ENCODE measurements around the gene MYOZ1.

The MYOZ1 gene

DNA sequence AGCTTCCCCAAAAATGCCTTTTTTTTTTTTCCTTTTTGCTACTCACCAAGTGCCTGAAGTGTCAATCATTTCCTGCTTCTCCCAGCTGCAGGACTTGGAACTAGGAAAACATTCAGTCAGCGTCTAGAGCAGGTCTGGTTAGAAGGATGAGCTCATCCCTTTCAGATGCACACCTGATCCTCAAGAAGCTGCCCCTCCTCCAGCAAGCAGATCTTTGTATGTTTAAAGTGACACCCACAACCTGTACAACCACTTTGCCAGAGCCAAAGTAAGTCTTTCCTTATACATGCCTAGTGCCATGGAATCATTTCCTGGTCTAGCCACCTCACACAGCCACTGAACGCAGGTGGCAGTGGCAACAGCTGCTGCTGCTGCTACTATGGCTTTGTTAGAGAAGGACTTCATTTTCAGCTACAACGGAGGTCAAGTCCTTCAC, 39.8 kb downstream of the MYOZ1 start:
- no peak for DNase-seq (ENCODE audit: low read depth in 2 of 2, low spot score in 1 of 2)

DNA sequence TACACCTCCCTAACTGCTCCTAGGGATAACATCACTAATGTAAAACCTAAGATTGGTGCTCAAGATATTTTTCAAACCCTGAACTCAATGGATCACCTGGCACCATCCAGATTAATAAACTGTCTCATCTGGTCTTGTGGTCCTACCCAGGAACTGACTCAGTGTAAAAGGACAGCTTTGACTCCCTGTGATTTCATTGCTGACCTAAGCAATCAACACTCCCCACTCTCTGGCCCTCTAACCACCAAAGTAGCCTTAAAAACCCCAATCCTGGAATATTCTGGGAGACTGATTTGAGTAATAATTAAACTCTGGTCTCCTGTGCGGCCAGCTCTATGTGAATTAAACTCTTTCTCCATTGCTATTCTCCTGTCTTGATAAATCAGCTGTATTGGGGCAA, 43.9 kb downstream of the MYOZ1 start:
- no peak for DNase-seq (ENCODE audit: low read depth in 2 of 2, low spot score in 1 of 2)

DNA sequence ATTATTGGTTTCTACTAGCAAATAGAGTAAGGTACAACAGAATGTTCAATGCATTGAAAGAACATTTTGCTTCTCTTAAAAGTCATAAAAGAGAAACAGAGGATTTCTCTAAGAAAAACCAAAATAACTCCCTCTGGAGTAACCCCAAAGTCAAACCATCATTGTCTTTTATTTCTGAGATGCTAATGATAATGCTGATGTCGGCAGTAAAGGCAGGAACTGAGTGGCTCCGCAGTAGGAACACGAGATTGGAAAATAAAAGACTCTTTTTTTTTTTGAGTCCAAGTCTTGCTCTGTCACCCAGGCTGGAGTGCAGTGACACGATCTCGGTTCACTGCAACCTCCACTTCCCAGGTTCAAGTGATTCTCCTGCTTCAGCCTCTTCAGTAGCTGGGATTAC, 47.5 kb downstream of the MYOZ1 start:
- DNase-seq (ENCODE audit: low read depth in 2 of 2, low spot score in 1 of 2), result no peak

DNA sequence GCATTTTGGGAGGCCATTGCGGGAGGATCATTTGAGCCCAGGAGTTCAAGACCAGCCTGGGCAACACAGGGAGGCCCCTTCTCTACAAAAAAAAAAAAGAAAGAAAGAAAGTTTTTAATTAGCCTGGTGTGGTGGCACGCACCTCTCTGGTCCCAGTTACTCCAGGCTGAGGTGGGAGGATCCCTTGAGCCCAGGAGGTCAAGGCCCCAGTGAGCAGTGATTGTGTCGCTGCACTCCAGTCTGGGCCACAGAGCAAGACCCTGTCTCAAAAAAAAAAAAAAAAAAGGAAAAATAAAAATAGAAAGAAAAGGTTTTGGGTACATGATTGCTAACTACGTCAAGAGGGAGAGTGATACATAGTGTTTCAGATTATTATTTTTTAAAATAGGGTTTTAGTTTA, 48.2 kb downstream of the MYOZ1 start:
- DNase-seq (ENCODE audit: low read depth in 2 of 2, low spot score in 1 of 2), result no peak

DNA sequence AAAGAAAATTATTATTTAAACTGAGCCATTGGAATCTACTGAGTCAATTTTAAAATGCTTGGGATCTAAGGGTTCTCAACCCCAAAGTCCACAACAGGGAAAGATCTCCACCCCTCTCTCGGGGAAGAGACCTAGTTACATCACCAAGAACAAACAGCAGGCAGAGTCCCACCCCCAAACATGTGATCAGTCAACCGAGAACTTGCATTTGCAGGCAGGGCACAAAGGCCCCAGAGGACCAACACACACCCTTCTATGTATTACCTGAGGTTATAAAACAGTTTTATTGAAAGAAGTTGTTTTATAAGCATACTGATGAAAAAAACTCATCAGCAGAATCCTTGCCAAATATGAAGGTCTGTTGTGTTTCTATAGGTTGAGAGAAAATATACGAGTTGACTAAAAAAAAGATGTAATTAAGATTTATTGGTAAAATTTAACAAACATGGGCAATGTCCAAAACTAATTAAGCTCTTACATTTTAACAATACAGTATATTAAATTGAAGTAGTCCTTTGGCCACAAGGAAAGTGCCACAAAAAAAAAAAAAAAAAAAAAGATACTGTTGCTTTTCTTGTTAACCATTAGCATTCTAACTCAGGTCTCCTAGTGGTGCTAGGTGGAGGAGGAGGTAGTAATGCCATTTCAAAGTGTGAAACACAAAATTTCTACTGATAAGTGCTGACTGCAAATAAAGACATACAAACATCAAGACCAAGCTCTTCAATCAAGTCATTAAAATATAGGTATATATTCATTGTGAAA, 49.2 kb downstream of the MYOZ1 start:
- DNase-seq (ENCODE audit: low read depth in 2 of 2, low spot score in 1 of 2), result no peak

DNA sequence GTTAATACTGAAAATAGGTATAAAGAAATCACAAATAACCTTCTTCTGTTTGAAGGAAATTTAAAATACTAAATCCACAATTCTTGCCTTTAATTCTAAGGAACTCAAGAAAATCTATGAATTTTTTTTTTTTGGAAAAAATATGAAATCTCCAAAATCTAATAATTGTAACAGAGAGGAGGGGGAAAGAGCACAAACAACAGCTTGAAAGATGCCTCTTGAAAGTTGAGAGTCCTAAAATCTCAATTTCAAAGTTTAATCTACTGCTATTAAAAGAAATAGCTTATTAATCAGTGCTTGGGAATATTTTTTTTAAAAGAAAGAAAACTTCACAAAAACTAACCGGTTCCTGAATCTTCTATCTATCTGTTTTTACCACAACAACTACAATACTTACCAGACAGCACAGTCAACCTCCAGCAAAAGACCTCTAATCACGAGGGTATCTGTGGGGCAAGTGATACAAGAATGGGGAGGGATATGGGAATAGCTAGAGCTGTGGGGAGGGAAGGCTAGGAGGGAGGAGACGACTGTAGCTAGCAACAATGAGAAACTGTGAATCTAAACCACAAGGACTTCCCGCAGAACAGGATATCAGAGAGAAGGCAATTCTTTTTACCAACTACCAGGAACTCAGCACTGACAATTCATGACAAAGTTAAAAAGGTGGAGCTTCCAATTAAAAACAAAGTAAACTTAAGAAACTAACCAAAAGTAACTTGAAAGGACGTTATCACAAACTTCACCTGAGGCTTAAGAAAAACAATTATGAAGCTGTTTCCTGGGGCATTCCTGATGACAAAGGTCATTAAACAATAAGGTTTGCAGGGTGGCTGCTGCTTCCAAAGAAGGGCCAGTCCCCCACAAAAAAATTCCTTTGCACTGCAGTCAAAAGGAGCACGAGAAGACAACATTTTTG, 50.1 kb downstream of the MYOZ1 start, which contains the start of gene USP54:
Gene USP54, minus strand, starts transcription at position 462 of the 919 bp plus-strand sequence. CDS start 15,684 bp downstream, outside the sequence.
- DNase-seq (ENCODE audit: low read depth in 2 of 2, low spot score in 1 of 2), result no peak

DNA sequence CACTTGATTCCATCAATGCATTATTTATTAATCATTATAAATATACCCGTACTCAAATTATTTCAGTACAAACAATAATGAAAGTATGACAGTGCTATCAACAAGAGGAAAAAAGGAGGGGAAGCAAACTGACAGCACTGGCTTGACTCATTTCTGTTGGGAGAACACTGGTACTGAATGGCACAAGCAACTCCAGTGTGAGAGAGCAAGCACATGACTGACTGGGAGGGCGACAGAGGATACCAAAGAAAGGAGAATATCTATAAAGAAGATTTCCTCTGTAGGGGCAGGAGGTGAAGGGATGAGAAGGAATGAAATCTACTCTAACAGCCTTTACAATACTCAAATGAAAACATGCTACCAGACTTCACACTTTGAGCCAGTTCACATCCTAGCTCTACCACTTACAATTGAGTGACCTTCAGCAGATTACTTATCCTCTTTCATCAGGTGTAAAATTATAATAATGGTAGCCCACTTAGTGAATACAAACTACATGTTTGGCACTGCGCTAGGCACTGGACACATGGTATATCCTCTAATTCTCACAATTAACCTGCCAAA, 51.6 kb downstream of the MYOZ1 start:
- DNase-seq (ENCODE audit: low read depth in 2 of 2, low spot score in 1 of 2), result no peak

DNA sequence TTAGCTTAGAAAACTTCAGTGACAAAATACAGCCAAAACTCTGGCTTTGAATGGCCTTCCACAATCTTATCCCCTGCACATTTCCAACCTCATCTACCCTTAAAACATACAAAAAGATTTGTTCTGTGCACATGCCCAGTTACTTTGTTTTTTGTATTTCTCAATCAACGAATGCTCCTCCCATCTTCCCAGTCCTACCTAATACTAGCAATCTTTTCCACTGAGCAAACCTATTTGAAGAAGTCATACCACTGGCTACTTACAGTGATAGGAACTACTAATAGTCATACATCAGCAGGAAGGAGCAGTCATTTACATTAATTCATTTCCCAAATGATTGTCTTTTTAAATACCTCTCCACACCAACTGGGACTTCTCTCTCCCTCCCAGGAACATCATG, 52.6 kb downstream of the MYOZ1 start:
- DNase-seq (ENCODE audit: low read depth in 2 of 2, low spot score in 1 of 2), result no peak

DNA sequence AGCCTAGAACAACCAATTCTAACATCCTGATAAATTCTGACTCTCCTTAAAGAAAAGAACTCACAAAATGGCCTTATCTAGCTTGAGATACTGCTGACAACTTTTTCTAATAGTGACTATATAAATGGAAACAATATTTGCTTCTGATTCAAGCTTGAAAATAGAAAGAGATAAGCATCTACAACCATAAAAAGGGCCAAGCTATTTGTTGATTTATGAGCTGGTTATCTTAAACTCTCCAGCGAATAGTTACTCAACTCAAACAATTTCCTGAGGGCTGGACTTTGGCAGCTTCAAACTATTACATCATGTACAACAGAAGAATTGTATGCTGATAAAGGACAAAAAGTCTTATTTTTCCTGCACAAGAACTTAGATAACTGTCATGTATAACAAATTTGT, 54.7 kb downstream of the MYOZ1 start:
- no peak for DNase-seq (ENCODE audit: low read depth in 2 of 2, low spot score in 1 of 2)

DNA sequence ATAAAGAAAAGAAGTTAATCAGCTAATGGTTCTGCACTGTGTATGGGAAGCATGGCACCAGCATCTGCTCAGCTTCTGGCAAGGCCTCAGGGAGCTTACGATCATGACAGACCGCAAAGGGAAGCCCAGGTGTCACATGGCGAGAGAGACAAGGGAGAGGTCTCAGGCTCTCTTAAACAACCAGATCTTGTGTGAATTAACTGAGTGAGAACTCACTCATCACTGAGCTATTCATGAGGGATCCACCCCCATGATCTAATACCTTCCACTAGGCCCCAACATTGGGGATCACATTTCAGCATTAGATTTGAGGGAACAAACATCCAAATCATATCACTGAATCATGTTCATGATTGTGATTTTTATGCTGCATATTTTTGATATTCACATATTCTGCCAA, 55.9 kb downstream of the MYOZ1 start:
- no peak for DNase-seq (ENCODE audit: low read depth in 2 of 2, low spot score in 1 of 2)

DNA sequence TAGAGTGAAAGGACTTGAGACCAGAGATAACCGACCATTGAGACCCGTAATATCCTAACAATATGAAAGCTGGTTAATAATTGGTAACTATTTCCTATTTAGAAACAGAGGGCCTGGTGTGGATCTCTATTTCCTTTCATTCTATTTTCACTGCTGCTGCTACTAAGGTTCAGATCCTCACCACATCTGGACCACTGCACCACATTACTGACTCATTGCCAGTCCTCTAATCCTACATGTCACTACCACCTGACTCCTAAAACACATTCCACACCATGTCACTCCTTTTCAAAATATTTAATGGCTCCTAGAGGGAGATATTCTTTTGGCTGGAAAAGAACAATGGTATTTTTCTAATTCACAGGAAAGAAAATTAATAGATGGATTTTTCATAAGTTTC, 56.5 kb downstream of the MYOZ1 start:
- no peak for DNase-seq (ENCODE audit: low read depth in 2 of 2, low spot score in 1 of 2)

DNA sequence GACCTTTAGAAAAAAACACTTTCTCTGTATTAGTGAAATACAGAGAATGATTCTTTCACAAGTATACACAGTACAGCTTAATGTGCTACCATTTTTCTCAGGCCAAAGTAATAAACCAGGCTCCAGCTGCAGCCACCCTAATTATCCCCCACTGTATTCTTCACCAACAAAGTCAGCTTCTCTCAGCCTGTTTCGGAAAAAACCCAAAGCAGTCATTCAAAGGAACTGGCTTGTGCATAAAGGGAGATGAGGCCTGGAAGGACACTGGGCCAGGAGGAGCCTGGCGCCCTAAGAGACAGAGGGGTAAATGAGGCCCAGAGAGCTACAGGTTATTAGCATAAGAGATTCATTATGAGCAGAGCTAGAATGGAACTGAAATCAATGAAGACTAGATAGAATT, 59.4 kb downstream of the MYOZ1 start:
- DNase-seq (ENCODE audit: low read depth in 2 of 2, low spot score in 1 of 2), result no peak

Data from stimulated activated CD8-positive, alpha-beta memory T cell treated with anti-CD3 and anti-CD28 coated beads, Interleukin-4, amount 100 ng/mL, for 4 hours (primary cell).